Measurements from ENCODE around the gene NTNG1. TPM values are rescaled to one million over a fixed set of nuclear protein-coding genes. Genes with fewer than 3 reads are reported as not detected.
"Not testable (repeated sequence)": the region's sequence is repeated elsewhere in the genome, so short reads cannot be mapped to it uniquely, and the experiment has no call there.

The NTNG1 gene
- total and polyA plus RNA-seq, 5 experiments from 2014 or later = not detected

DNA sequence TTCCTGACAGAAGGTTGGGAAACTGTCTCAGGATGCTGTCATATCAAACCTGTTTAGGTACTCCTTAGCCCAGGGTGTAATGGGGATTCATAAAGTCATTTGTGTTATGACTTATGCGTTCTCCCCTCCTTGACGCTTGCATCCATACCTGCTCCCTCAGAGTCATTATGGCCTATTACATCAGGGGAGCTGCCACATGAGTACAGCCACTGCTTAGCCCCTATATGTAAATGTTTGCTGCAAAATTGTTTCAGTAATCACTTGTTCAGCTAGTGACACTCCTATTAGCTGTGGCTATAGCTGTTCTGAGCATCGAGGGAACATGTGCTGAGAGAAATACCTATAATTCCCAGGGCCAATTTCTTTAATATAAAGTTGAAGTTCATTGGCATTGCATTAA, 10.5 kb downstream of the NTNG1 start:
- DNase-seq = no peak
- no peak overlapping the region for H3K4me3 Mint-ChIP-seq
- peaks cover 13 to 52% (median 22%) of the 10 kb centered on the region in 5 donors for H3K27me3 Mint-ChIP-seq
- H3K9me3 Mint-ChIP-seq = no peaks in the 10 kb centered on the region
- no peaks in the 10 kb centered on the region for H3K36me3 Mint-ChIP-seq
- no peaks in the 10 kb centered on the region for H3K4me1 Mint-ChIP-seq
- ATAC-seq = no peak
- no peak overlapping the region for H3K27ac Mint-ChIP-seq
- POLR2A ChIA-PET = no interaction called here

DNA sequence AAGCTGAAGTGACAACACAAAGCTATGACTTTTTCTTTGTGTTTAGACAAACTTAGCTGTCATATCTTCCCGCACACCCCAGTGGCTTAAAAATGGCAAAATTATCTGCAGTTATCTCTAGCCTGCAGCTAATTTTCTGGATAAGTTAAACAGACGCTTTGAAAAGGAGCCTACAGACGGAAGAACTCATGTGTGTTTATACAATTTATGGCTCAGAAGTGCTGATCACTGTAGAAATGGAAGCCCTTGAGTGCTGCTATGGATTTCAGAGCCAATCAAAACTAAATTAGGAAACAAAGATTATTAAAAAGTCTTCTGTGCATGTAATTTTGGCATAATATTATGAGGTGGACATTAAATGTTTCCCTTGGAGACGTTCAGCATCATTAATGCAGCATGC, 11.6 kb downstream of the NTNG1 start:
- no peaks in the 10 kb centered on the region for H3K36me3 Mint-ChIP-seq
- H3K27me3 Mint-ChIP-seq = peaks cover 13 to 48% (median 22%) of the 10 kb centered on the region in 5 donors
- no peak overlapping the region for H3K27ac Mint-ChIP-seq
- POLR2A ChIA-PET = no interaction called here
- no peak overlapping the region for H3K4me3 Mint-ChIP-seq
- ATAC-seq = no peak
- H3K9me3 Mint-ChIP-seq = no peaks in the 10 kb centered on the region
- no peak for DNase-seq
- no peaks in the 10 kb centered on the region for H3K4me1 Mint-ChIP-seq

DNA sequence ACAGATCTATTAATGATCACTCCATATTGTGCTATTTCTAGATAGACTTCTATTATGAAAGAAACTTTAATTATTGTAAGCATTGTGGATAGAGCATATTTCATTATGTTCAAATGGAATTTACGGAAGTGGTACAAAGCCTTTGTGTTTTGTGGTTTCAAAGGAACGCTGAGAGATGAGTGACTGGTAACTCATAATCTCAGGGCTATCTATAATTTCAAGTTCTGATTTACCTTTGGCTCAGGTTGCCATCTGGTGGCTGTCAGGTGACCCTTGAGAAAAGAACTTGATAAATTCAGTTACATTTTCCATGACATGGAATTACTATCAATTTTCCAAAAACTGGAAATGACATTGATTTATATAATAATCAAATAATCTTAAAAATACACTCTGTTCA, 12.2 kb downstream of the NTNG1 start:
- no peak for ATAC-seq
- POLR2A ChIA-PET = no interaction called here
- Mint-ChIP-seq H3K27ac (no peak overlapping the region), H3K9me3 (no peaks in the 10 kb centered on the region), H3K4me1 (no peaks in the 10 kb centered on the region), H3K27me3 (peaks cover 8 to 42% (median 17%) of the 10 kb centered on the region in 5 donors), H3K36me3 (no peaks in the 10 kb centered on the region), H3K4me3 (no peak overlapping the region)
- DNase-seq = no peak

DNA sequence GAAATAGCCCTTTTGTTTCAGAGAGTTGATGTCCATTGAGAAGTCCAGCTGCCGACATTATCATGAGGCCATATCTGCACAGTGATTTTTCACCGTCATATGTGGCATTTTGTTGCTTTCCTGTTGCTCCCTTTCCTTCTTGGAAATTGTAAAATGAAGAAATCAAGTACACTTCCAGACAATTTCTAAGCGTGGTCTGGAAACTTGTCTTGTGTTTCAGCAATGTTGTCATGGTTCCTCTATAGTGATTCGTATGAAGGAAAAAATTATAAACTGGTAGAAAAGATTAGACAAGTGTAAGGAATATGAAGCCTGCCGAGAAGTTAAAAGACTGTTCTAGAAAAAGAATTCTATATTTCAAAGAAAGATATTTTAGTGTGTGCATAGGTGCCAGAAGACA, 17.7 kb downstream of the NTNG1 start:
- DNase-seq = no peak
- ATAC-seq = no peak
- Mint-ChIP-seq H3K27ac (no peak overlapping the region), H3K4me3 (no peak overlapping the region), H3K4me1 (no peaks in the 10 kb centered on the region), H3K36me3 (no peaks in the 10 kb centered on the region), H3K27me3 (peaks cover 11 to 27% (median 12%) of the 10 kb centered on the region in 5 donors), H3K9me3 (no peaks in the 10 kb centered on the region)
- POLR2A ChIA-PET = no interaction called here

DNA sequence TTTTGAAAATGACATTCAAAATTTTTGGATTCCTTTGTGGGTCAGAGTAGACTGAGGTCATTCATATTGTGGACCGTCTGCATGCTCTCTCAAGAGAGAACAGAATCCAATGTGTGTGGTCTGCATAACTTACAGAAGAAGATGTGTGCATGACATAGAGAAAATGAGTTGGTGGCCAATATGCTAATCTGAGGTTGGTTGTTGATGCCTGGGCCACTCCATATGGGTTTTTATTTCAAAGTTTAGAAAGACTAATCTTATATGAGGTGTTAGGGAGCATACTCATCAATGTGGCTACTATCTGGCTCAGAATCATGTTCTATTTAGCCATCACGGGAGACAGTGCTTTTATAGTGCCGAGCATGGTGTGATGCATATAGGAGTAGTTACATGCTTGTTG, 18.2 kb downstream of the NTNG1 start:
- H3K27ac Mint-ChIP-seq = no peak overlapping the region
- ATAC-seq = no peak
- POLR2A ChIA-PET = no interaction called here
- H3K4me1 Mint-ChIP-seq = no peaks in the 10 kb centered on the region
- peaks cover 0 to 3% (median under 1%) of the 10 kb centered on the region in 9 donors for H3K9me3 Mint-ChIP-seq
- peaks cover 7 to 26% (median 9%) of the 10 kb centered on the region in 5 donors for H3K27me3 Mint-ChIP-seq
- H3K36me3 Mint-ChIP-seq = peaks cover 0 to under 1% (median 0%) of the 10 kb centered on the region in 3 donors
- no peak overlapping the region for H3K4me3 Mint-ChIP-seq
- no peak for DNase-seq

DNA sequence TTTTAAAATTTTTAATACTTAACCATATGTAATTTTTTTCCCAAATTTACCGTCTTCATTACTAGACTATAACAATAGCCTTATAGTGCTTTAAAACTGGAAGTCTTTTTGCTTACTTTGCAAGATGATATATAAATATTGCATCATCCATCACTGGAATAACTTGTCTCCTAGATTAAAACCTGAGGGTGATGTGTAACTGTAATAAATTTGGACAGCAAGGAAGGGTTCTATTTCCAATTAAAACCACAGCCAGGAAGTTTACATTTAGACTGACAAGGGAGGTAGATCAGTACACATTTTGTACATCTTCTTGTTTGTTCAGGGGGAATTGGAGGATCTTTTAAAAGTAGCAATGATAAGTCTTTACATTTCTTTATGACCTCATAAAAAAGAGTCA, 21.9 kb downstream of the NTNG1 start:
- H3K4me1 Mint-ChIP-seq = no peaks in the 10 kb centered on the region
- H3K4me3 Mint-ChIP-seq = no peak overlapping the region
- ATAC-seq (no peak), DNase-seq (no peak)
- H3K27ac Mint-ChIP-seq = no peak overlapping the region
- H3K27me3 Mint-ChIP-seq = peaks cover 4 to 26% (median 15%) of the 10 kb centered on the region in 5 donors
- POLR2A ChIA-PET = no interaction called here
- H3K9me3 Mint-ChIP-seq = peaks cover 0 to 18% (median 8%) of the 10 kb centered on the region in 9 donors
- peaks cover 0 to 11% (median 0%) of the 10 kb centered on the region in 3 donors for H3K36me3 Mint-ChIP-seq

DNA sequence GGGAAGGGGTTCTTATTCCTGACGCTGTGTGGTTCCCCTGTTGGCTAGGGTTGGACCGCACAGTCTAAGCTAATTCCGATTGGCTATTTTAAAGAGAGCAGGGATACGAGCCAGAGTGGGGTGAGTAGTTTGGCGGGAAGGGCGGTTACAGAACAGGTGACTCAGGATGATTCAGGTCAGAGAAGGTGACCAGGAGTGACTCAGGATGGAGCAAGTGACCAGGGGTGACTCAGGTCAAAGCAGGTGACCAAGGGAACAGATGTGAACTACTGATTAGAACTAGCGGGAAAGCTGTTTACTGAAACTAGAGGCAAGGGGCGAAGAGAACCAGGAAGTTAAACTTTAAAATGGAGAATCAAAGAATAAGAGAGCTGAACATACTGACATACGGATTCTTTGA, 24.1 kb downstream of the NTNG1 start:
- DNase-seq, H3K27ac Mint-ChIP-seq: not testable (repeated sequence)
- peaks cover 0 to 18% (median 8%) of the 10 kb centered on the region in 9 donors for H3K9me3 Mint-ChIP-seq

DNA sequence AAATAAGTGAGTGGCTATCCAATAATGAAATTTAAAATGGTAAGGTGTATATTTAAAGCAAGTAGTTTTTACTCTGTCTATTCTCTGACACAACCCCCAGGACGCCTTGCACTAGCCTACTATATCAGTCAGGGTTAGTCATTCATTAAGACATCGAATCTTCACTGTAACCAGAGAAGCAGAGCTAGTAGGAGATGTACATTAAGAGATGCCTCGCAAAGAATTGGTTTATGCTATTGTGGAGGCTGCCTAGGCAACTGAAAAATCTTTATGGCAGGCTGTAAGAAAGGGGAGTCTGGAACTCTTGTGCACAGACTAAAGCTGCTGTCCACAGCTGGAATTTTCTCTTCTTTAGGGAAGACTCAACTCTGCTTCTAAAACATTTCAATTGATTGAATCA, 28.8 kb downstream of the NTNG1 start:
- peaks cover 0 to 4% (median 0%) of the 10 kb centered on the region in 3 donors for H3K36me3 Mint-ChIP-seq
- ATAC-seq (no peak), DNase-seq (no peak)
- POLR2A ChIA-PET = no interaction called here
- no peak overlapping the region for H3K4me3 Mint-ChIP-seq
- H3K27ac Mint-ChIP-seq = no peak overlapping the region
- H3K9me3 Mint-ChIP-seq = peaks cover 0 to 10% (median 5%) of the 10 kb centered on the region in 9 donors
- H3K27me3 Mint-ChIP-seq = peaks cover 0 to 21% (median 6%) of the 10 kb centered on the region in 5 donors
- H3K4me1 Mint-ChIP-seq = no peaks in the 10 kb centered on the region

More for the DNA sequence above, 24.1 kb downstream of the NTNG1 start:
- POLR2A ChIA-PET, H3K4me3 Mint-ChIP-seq, H3K4me1 Mint-ChIP-seq, ATAC-seq: not testable (repeated sequence)
- H3K27me3 Mint-ChIP-seq = peaks cover 4 to 22% (median 10%) of the 10 kb centered on the region in 5 donors
- H3K36me3 Mint-ChIP-seq = peaks cover 0 to 11% (median 0%) of the 10 kb centered on the region in 3 donors

DNA sequence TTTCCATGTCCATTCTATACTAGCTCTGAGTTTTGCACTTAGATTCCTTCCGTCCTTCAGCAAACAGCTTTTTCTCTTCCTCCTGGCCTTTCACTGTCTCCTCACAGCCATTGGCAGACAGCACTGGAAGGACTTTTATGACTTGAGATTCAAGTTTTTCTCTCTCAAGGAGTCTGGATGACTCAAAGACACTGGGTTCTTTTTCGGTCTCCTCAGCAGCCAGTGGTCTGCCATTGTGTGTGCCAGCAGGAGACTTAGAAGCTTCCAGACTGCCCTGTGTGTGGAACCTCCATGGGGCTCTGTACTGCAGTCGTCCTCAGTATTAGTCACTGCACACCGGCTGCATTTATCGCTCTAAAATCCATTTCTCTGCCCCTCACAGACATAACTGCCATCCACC, 30.5 kb downstream of the NTNG1 start:
- peaks cover 0 to 13% (median 3%) of the 10 kb centered on the region in 5 donors for H3K27me3 Mint-ChIP-seq
- DNase-seq = no peak
- POLR2A ChIA-PET = no interaction called here
- H3K4me1 Mint-ChIP-seq = no peaks in the 10 kb centered on the region
- no peaks in the 10 kb centered on the region for H3K36me3 Mint-ChIP-seq
- no peak overlapping the region for H3K4me3 Mint-ChIP-seq
- peak overlapping the region in 1 of 10 donors; percentile 46 for H3K27ac Mint-ChIP-seq
- peaks cover 0 to under 1% (median 0%) of the 10 kb centered on the region in 9 donors for H3K9me3 Mint-ChIP-seq
- ATAC-seq = no peak

DNA sequence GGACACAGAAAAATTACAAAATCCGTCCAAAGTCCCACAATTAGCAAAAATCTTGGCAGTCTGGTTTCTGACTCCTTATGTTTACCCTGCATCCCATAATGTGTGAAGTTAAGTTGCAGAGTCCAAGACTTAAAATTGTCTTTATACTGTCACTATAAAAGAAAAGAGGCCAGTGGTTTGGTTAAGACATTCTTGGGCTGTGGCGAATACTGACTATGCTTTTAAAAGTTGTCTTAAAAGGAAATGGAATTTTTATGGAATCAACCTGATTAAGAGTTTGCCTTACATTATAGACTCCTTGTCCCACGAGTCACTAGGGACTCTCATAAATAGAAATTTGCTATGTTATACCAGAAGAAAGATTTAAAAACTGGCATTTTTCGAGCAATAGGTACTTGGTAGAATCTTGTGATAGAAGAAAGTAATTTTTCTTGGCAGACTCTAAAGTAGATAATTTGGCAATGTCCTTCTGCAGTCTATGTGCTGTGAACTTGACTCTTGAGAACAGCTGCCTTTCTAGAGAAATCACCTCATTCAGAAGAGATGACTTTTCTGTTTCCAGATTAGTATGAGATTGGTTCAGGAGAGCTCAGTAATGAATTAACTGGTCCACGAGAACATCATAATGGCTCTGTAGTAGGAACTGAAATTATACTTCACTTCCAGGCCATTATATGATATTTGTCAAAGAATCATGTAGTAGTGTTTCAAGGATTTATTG, 31.8 kb downstream of the NTNG1 start:
- no peaks in the 10 kb centered on the region for H3K4me1 Mint-ChIP-seq
- H3K9me3 Mint-ChIP-seq = peaks cover 0 to 4% (median 0%) of the 10 kb centered on the region in 9 donors
- DNase-seq = no peak
- peaks cover 0 to 13% (median 6%) of the 10 kb centered on the region in 5 donors for H3K27me3 Mint-ChIP-seq
- ATAC-seq = no peak
- POLR2A ChIA-PET = no interaction called here
- no peak overlapping the region for H3K27ac Mint-ChIP-seq
- no peaks in the 10 kb centered on the region for H3K36me3 Mint-ChIP-seq
- H3K4me3 Mint-ChIP-seq = no peak overlapping the region

DNA sequence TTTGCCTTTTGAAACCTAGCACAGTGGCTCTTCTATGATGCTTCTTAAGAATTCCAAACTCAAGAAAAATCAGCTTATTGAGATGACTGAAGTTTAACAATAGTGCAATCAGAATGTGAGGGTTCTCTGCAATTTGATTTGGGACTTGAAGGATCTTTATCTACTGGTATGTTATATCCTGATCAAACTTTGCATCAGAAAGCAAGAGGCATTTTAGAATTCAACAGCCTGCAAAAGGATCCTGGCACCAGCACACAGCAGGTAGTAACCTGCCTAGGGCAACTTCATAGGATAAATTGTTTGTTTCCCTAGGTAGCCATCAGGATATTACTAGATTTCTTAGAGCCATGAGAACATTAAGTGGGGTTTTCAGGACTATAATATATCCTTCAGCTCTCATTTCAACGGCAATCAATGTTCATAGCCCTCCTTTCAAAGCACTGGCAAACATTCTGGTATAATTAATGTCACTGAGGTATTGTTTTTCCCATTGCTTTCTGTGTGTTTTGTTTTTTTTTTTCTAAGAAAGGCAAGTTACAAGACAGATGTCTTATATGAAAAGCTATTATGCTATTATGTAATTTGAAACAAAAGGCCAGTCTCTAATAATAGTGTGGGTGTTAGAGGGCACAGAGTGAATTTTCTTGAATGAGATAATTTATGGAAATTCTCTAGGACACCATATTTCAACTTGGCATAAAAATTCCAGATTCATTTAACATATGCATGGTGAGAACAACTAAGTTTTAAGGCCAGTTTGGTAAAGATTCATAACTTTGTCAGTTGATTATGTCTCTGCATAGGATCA, 34.5 kb downstream of the NTNG1 start:
- Mint-ChIP-seq H3K27me3 (peaks cover 0 to 17% (median 6%) of the 10 kb centered on the region in 5 donors), H3K36me3 (no peaks in the 10 kb centered on the region), H3K4me1 (no peaks in the 10 kb centered on the region), H3K27ac (no peak overlapping the region), H3K4me3 (no peak overlapping the region), H3K9me3 (peaks cover 0 to 4% (median 0%) of the 10 kb centered on the region in 9 donors)
- ATAC-seq (no peak), DNase-seq (no peak)
- POLR2A ChIA-PET = no interaction called here

DNA sequence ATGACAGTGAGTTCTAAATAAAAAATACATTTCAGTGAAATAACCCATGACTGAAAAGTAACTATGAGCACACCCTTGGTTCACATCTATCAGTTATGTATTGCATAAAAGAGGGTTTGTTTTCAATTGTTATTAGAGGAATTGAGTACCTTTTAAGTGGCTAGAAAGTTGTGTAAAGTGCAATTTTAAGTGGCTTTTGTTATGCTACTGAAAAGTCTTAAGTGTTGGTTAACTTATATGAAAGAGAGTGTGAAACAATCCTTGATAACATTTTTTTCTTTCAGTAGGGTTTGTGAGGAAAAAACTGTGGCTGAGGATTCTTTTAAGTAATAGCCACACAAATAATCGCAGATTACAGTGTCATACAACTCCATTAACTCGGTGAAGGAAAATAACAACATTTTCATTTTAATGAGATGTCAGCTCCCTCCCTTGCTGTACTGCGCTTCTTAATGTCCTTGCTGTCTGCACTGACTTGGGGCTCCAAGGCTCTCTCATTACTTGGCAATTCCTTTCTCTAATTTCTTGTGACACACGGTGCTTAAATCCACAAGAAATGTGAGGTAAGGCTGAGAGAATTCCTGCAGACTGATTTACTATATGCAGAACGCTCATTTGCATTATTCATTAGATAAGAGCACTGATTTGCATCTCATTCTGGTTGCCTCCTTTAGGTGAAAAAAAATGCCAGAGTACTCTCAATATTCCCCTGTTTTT, 40.6 kb downstream of the NTNG1 start:
- Mint-ChIP-seq H3K27me3 (peaks cover 2 to 27% (median 6%) of the 10 kb centered on the region in 5 donors), H3K4me1 (no peaks in the 10 kb centered on the region), H3K27ac (no peak overlapping the region), H3K9me3 (peaks cover 0 to 4% (median 0%) of the 10 kb centered on the region in 9 donors), H3K4me3 (no peak overlapping the region), H3K36me3 (no peaks in the 10 kb centered on the region)
- ATAC-seq (no peak), DNase-seq (no peak)
- POLR2A ChIA-PET = no interaction called here

DNA sequence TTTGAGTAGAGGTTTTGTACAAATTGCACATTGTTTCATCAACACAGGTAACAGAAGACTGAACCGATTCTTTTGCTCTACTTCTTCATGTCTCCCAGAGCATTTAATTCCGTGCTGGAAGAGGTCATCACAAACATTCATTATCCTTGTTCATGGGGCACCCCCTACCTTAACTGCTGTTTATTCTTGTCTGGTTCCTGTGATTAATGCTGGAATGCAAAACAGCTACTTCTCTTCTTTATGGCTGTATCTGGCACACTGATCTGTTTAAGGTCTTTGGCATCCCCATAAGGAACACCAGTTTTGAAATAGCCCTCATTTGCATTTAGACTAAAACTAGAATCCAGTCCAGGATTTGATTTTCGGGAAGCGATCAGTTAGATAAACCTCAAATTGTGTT, 42.2 kb downstream of the NTNG1 start:
- Mint-ChIP-seq H3K36me3 (no peaks in the 10 kb centered on the region), H3K27ac (no peak overlapping the region), H3K4me1 (no peaks in the 10 kb centered on the region), H3K27me3 (peaks cover 4 to 15% (median 7%) of the 10 kb centered on the region in 5 donors), H3K4me3 (no peak overlapping the region), H3K9me3 (no peaks in the 10 kb centered on the region)
- POLR2A ChIA-PET = no interaction called here
- DNase-seq (no peak), ATAC-seq (no peak)

Measured in naive thymus-derived CD8-positive, alpha-beta T cell (primary cell).